Mesendoderm (in vitro differentiated cells): ENCODE results near the gene SPTBN1.

ENCODE experiments used
- DNase-seq: peaks from one replicate; pipeline ENCODE4 v3.0.0; 2013
- H2AK5ac ChIP-seq: 2 replicates; pipeline ENCODE4 v1.6.1; 2013; ENCODE audit warnings: low read length, inconsistent platforms
- H2BK120ac ChIP-seq: 2 replicates; pipeline ENCODE4 v1.6.1; 2013; ENCODE audit warnings: low read depth, mild to moderate bottlenecking, low read length, moderate library complexity, mixed read lengths
- H2BK15ac ChIP-seq: replicated peaks from 2 replicates; pipeline ENCODE4 v1.6.1; 2013; ENCODE audit warnings: low read depth, mild to moderate bottlenecking, moderate library complexity
- H2BK5ac ChIP-seq: 2 replicates; pipeline ENCODE4 v1.6.1; 2013; ENCODE audit warnings: low read length, inconsistent platforms
- H3K18ac ChIP-seq: 2 replicates; pipeline ENCODE4 v1.6.1; 2013; ENCODE audit warnings: mild to moderate bottlenecking, low read length, mixed read lengths
- H3K23ac ChIP-seq: one replicate; pipeline ENCODE4 v1.6.1; 2013; ENCODE audit warnings: low read length
- H3K27ac ChIP-seq: 2 replicates; pipeline ENCODE4 v1.5.1; 2013; ENCODE audit warnings: low read depth, mild to moderate bottlenecking, inconsistent platforms, low read length, moderate library complexity
- H3K27me3 ChIP-seq: 2 replicates; pipeline ENCODE4 v1.6.1; 2013; ENCODE audit warnings: low read length, control low read depth, mild to moderate bottlenecking, inconsistent platforms; ENCODE audit not compliant: insufficient read depth, poor library complexity
- H3K36me3 ChIP-seq: 2 replicates; pipeline ENCODE4 v1.6.1; 2013; ENCODE audit warnings: low read length, inconsistent platforms; ENCODE audit not compliant: control insufficient read depth, insufficient read depth
- H3K4ac ChIP-seq: one replicate; pipeline ENCODE4 v1.6.1; 2013; ENCODE audit warnings: low read depth, mild to moderate bottlenecking, low read length, moderate library complexity
- H3K4me1 ChIP-seq: 2 replicates; pipeline ENCODE4 v1.6.1; 2013; ENCODE audit warnings: low read depth, low read length, inconsistent platforms; ENCODE audit not compliant: control insufficient read depth
- H3K4me2 ChIP-seq: 2 replicates; pipeline ENCODE4 v1.6.1; 2013; ENCODE audit warnings: low read length
- H3K4me3 ChIP-seq: 2 replicates; pipeline ENCODE4 v1.5.1; 2013; ENCODE audit warnings: mild to moderate bottlenecking, low read length
- H3K56ac ChIP-seq: one replicate; pipeline ENCODE4 v1.6.1; 2013; ENCODE audit warnings: low read length
- H3K79me1 ChIP-seq: 2 replicates; pipeline ENCODE4 v1.6.1; 2013; ENCODE audit warnings: low read length, inconsistent platforms
- H3K79me2 ChIP-seq: 2 replicates; pipeline ENCODE4 v1.6.1; 2013; ENCODE audit warnings: mild to moderate bottlenecking, low read length; ENCODE audit not compliant: control insufficient read depth, insufficient read depth
- H3K9ac ChIP-seq: 2 replicates; pipeline ENCODE4 v1.6.1; 2013; ENCODE audit warnings: low read length, inconsistent platforms
- H4K5ac ChIP-seq: one replicate; pipeline ENCODE4 v1.6.1; 2013; ENCODE audit warnings: low read length
- H4K8ac ChIP-seq: one replicate; pipeline ENCODE4 v1.6.1; 2013; ENCODE audit warnings: low read depth, mild to moderate bottlenecking, control low read depth, low read length, moderate library complexity
- WGBS: extraction: QIAGEN DNeasy Blood & Tissue Kit; methylation state at CpG from one replicate; pipeline ENCODE4 v1.1.7; 2013; ENCODE audit warnings: low lambda C conversion rate, missing lambda C conversion rate; ENCODE audit not compliant: insufficient coverage; ENCODE audit errors: extremely low coverage; 5-methylcytosine and 5-hydroxymethylcytosine counted together

SPTBN1 gene

GRCh38 chr2:54620948-54621347, 164.8 kb downstream of the SPTBN1 start:
- no peaks in the 10 kb centered on the region for H3K79me2 ChIP-seq
- DNase-seq = no peak

GRCh38 chr2:54624591-54625071, 168.5 kb downstream of the SPTBN1 start:
- H3K4me3 ChIP-seq = no peak overlapping the region
- peaks cover 21% of the 10 kb centered on the region for H3K36me3 ChIP-seq
- H3K79me1 ChIP-seq = no peaks in the 10 kb centered on the region
- no peak overlapping the region for H2BK15ac ChIP-seq
- no peak overlapping the region for H3K23ac ChIP-seq
- H3K9ac ChIP-seq = no peak overlapping the region
- no peaks in the 10 kb centered on the region for H3K4me1 ChIP-seq
- no peak overlapping the region for H3K56ac ChIP-seq
- no CpG with 5 or more reads among the region's 12 CpGs for WGBS
- no peak overlapping the region for H3K4ac ChIP-seq
- no peak overlapping the region for H3K27ac ChIP-seq
- no peak overlapping the region for H2BK120ac ChIP-seq
- H2AK5ac ChIP-seq = no peak overlapping the region
- no peaks in the 10 kb centered on the region for H3K27me3 ChIP-seq
- no peak for DNase-seq
- no peak overlapping the region for H2BK5ac ChIP-seq
- H3K18ac ChIP-seq = no peak overlapping the region
- H4K5ac ChIP-seq = no peak overlapping the region
- H3K4me2 ChIP-seq = no peak overlapping the region
- no peak overlapping the region for H4K8ac ChIP-seq
- no peaks in the 10 kb centered on the region for H3K79me2 ChIP-seq

More at GRCh38 chr2:54620948-54621347, 164.8 kb downstream of the SPTBN1 start:
- no peak overlapping the region for H3K4me2 ChIP-seq
- no peak overlapping the region for H4K5ac ChIP-seq
- H3K4ac ChIP-seq = no peak overlapping the region
- no peak overlapping the region for H3K4me3 ChIP-seq
- H3K18ac ChIP-seq = no peak overlapping the region
- H3K27ac ChIP-seq = no peak overlapping the region
- no peak overlapping the region for H2BK5ac ChIP-seq
- no CpG with 5 or more reads among the region's 5 CpGs for WGBS
- no peak overlapping the region for H3K56ac ChIP-seq
- H4K8ac ChIP-seq = no peak overlapping the region
- H2AK5ac ChIP-seq = no peak overlapping the region
- H2BK15ac ChIP-seq = no peak overlapping the region
- H2BK120ac ChIP-seq = no peak overlapping the region
- H3K9ac ChIP-seq = no peak overlapping the region
- no peaks in the 10 kb centered on the region for H3K4me1 ChIP-seq
- H3K79me1 ChIP-seq = peaks cover 2% of the 10 kb centered on the region
- H3K23ac ChIP-seq = no peak overlapping the region
- H3K27me3 ChIP-seq = no peaks in the 10 kb centered on the region
- H3K36me3 ChIP-seq = peaks cover 9% of the 10 kb centered on the region

- no peak overlapping the region for H2BK15ac ChIP-seq
- H4K8ac ChIP-seq = no peak overlapping the region
- no peak for DNase-seq
- H3K4me3 ChIP-seq = no peak overlapping the region
- H3K27me3 ChIP-seq = no peaks in the 10 kb centered on the region
- H3K23ac ChIP-seq = no peak overlapping the region
- H3K18ac ChIP-seq = no peak overlapping the region
- H2BK5ac ChIP-seq = no peak overlapping the region
- H3K4me1 ChIP-seq = no peaks in the 10 kb centered on the region
- H2AK5ac ChIP-seq = no peak overlapping the region
- no peak overlapping the region for H3K9ac ChIP-seq
- no peak overlapping the region for H2BK120ac ChIP-seq
- no CpG with 5 or more reads among the region's 7 CpGs for WGBS
- no peak overlapping the region for H3K56ac ChIP-seq
- H3K79me1 ChIP-seq = no peaks in the 10 kb centered on the region
- H3K27ac ChIP-seq = no peak overlapping the region
- no peak overlapping the region for H4K5ac ChIP-seq
- H3K4ac ChIP-seq = no peak overlapping the region
- no peaks in the 10 kb centered on the region for H3K79me2 ChIP-seq
- no peak overlapping the region for H3K4me2 ChIP-seq
- peaks cover 28% of the 10 kb centered on the region for H3K36me3 ChIP-seq
Measured at GRCh38 chr2:54626131-54626530, 170.0 kb downstream of the SPTBN1 start.

GRCh38 chr2:54626884-54627283, 170.8 kb downstream of the SPTBN1 start:
- no peaks in the 10 kb centered on the region for H3K27me3 ChIP-seq
- no peak overlapping the region for H3K4ac ChIP-seq
- H3K36me3 ChIP-seq = peaks cover 32% of the 10 kb centered on the region
- no peak overlapping the region for H2BK15ac ChIP-seq
- no peak overlapping the region for H3K4me2 ChIP-seq
- H3K79me1 ChIP-seq = no peaks in the 10 kb centered on the region
- H3K56ac ChIP-seq = no peak overlapping the region
- no peaks in the 10 kb centered on the region for H3K79me2 ChIP-seq
- H3K4me3 ChIP-seq = no peak overlapping the region
- no peak overlapping the region for H4K5ac ChIP-seq
- no peak overlapping the region for H2BK120ac ChIP-seq
- no peak overlapping the region for H3K18ac ChIP-seq
- no peak overlapping the region for H2AK5ac ChIP-seq
- no peaks in the 10 kb centered on the region for H3K4me1 ChIP-seq
- no peak for DNase-seq
- H3K23ac ChIP-seq = no peak overlapping the region
- H2BK5ac ChIP-seq = no peak overlapping the region
- no CpG with 5 or more reads among the region's 2 CpGs for WGBS
- H3K9ac ChIP-seq = no peak overlapping the region
- no peak overlapping the region for H3K27ac ChIP-seq
- no peak overlapping the region for H4K8ac ChIP-seq

- no peaks in the 10 kb centered on the region for H3K79me1 ChIP-seq
- no peak overlapping the region for H2BK15ac ChIP-seq
- H2BK120ac ChIP-seq = no peak overlapping the region
- no peak overlapping the region for H4K5ac ChIP-seq
- DNase-seq = no peak
- H3K56ac ChIP-seq = no peak overlapping the region
- H2AK5ac ChIP-seq = no peak overlapping the region
- H4K8ac ChIP-seq = no peak overlapping the region
- no CpG with 5 or more reads among the region's 6 CpGs for WGBS
- no peak overlapping the region for H2BK5ac ChIP-seq
- no peaks in the 10 kb centered on the region for H3K27me3 ChIP-seq
- no peak overlapping the region for H3K23ac ChIP-seq
- no peaks in the 10 kb centered on the region for H3K4me1 ChIP-seq
- H3K18ac ChIP-seq = no peak overlapping the region
- peaks cover 38% of the 10 kb centered on the region for H3K36me3 ChIP-seq
- H3K4ac ChIP-seq = no peak overlapping the region
- H3K79me2 ChIP-seq = no peaks in the 10 kb centered on the region
- no peak overlapping the region for H3K27ac ChIP-seq
- no peak overlapping the region for H3K4me3 ChIP-seq
- no peak overlapping the region for H3K9ac ChIP-seq
- H3K4me2 ChIP-seq = no peak overlapping the region
Measured at GRCh38 chr2:54627973-54628372, 171.8 kb downstream of the SPTBN1 start.

- Histone ChIP-seq H3K4ac (no peak overlapping the region), H3K18ac (no peak overlapping the region), H2AK5ac (no peak overlapping the region), H3K9ac (no peak overlapping the region), H3K27ac (no peak overlapping the region), H3K27me3 (no peaks in the 10 kb centered on the region), H3K79me2 (no peaks in the 10 kb centered on the region), H3K36me3 (peaks cover 38% of the 10 kb centered on the region), H2BK15ac (no peak overlapping the region), H2BK5ac (no peak overlapping the region), H3K4me2 (no peak overlapping the region), H3K4me1 (no peaks in the 10 kb centered on the region), H3K79me1 (no peaks in the 10 kb centered on the region), H3K23ac (no peak overlapping the region), H4K5ac (no peak overlapping the region), H4K8ac (no peak overlapping the region), H3K56ac (no peak overlapping the region), H2BK120ac (no peak overlapping the region), H3K4me3 (no peak overlapping the region)
- WGBS = no CpG with 5 or more reads among the region's 5 CpGs
- no peak for DNase-seq
Measured at GRCh38 chr2:54628418-54628817, 172.3 kb downstream of the SPTBN1 start.
